Psoas muscle (tissue), 8 donors: Measurements from ENCODE around the gene GRID1. TPM values are rescaled to one million over a fixed set of nuclear protein-coding genes. Genes with fewer than 3 reads are reported as not detected.

Source experiments
- ATAC-seq, 4 donors: fragments of 200-7000 bp; cut with Tn5 transposase; one replicate each; pipeline ENCODE4 v1.9.1; 2020; ENCODE audit warnings: moderate library complexity in 3 of 4, mild to moderate bottlenecking in 2 of 4
- DNase-seq, 2 donors: peaks; one replicate each; pipeline ENCODE4 v3.0.0-alpha.2; 2020
- H3K27ac ChIP-seq: fragments of 200-600 bp; one replicate; pipeline ENCODE4 v1.8.0; 2022
- H3K27me3 ChIP-seq, 3 donors: fragments of 200-600 bp in 1 of 3; one replicate each; pipeline versions ENCODE4 v1.6.1 to v1.8.0; 2013 to 2022; ENCODE audit warnings: low read length in 2 of 3, mild to moderate bottlenecking in 2 of 3, moderate library complexity in 1 of 3; ENCODE audit not compliant: insufficient read depth in 3 of 3
- H3K36me3 ChIP-seq, 2 donors: fragments of 200-600 bp in 1 of 2; one replicate each; pipeline versions ENCODE4 v1.6.1 to v1.8.0; 2013 to 2022; ENCODE audit warnings: low read depth in 1 of 2, mild to moderate bottlenecking in 1 of 2, moderate library complexity in 1 of 2; ENCODE audit not compliant: insufficient read depth in 1 of 2
- H3K4me1 ChIP-seq: fragments of 200-600 bp; one replicate; pipeline ENCODE4 v1.8.0; 2022
- H3K4me3 ChIP-seq: fragments of 200-600 bp; one replicate; pipeline ENCODE4 v1.8.0; 2022; ENCODE audit warnings: mild to moderate bottlenecking
- H3K9me3 ChIP-seq: fragments of 200-600 bp; one replicate; pipeline ENCODE4 v1.8.0; 2022
- WGBS, 3 donors: extraction: QIAGEN DNeasy Blood & Tissue Kit; methylation state at CpG; one replicate each; pipeline versions ENCODE4 v1.1.6 to v1.1.7; 2013; 5-methylcytosine and 5-hydroxymethylcytosine counted together
- intact Hi-C, 2 donors: fragments of 100-400 bp; cut with DNase I; formaldehyde crosslinking; loops; one replicate each; pipeline versions ENCODE4 v1.11.0 to v1.14.2; 2022
- polyA plus RNA-seq, 3 donors: library from polyadenylated mRNA; stranded (reverse); fragments of 200-250 nt; gene quantifications; one replicate each; pipeline ENCODE4 v1.2.3, GENCODE V29; 2013
- total RNA-seq, 4 donors: library from RNA; stranded (reverse); fragmentation: NEBNext Ultra II Directional in 2 of 4; extraction: Animal tissue kit (Norgen Biotek cat#: 25700) in 2 of 4; gene quantifications; one replicate each; pipeline versions ENCODE4 v1.2.1 to v1.2.4, GENCODE V29; 2021 to 2023
- TF ChIP-seq, protein P1 (sequence below): fragments of 200-600 bp; IDR thresholded peaks from one replicate; pipeline ENCODE4 v1.8.0; 2022; ENCODE audit warnings: antibody characterized with exemption
- donor health status: healthy with polysubstance abuse.
- donor health status: DM: no; HTN: no; CAD: no; lungs with moderate emphysema.
- donor health status: Bipolar disorder and iron deficiency.
- donor health status: healthy.
- donor health status: DM: yes; HTN: yes; CAD: no.
- donor health status: DM: no; HTN: no; CAD: no.
- donor health status: DM: no; HTN: no; CAD: no.
- donor health status: DM: yes; HTN: yes; CAD: no.

GRID1 gene
- total and polyA plus RNA-seq, 7 donors: 0.17 to 0.56 (median 0.24) TPM

DNA sequence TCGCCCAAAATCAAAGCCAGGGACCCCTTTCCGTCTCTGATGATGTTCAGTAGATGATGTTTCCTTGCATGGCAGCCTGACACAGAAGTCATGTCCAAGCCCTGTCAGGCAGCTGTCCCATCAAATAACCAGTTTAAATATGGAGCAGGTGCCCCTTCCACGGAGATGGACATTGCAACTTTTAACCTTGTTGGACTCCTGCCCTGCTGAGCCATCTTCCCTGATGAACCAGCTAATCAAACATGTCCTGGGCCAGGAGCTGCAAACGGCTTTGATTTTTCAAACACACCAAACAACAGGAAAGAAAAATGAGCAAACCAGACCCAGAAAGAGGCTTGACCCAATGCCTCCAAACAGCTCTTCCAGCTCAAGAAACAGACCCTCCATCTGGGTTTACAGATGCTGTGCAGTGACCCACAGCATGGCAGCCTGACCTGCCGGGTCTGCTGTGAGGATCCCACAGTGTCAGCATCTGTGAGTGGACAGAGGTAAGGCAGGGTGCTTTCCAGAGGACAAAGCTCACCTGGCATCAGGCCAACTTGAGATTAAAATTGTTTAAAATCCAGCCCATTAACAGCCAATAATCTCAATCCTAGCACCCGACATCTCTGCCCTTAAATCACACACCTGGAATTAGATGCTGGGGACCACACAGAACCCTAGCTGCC lies 372.6 kb downstream of the GRID1 start:
- DNase-seq: no peak
- no peaks in the 10 kb centered on the region for H3K9me3 ChIP-seq
- 47 to 58% (median 50%) methylated on average over 6 of the region's 6 CpGs for WGBS, 3 donors
- no peak overlapping the region for H3K4me3 ChIP-seq
- no peak overlapping the region for H3K27ac ChIP-seq
- TF ChIP-seq, protein P1, sequence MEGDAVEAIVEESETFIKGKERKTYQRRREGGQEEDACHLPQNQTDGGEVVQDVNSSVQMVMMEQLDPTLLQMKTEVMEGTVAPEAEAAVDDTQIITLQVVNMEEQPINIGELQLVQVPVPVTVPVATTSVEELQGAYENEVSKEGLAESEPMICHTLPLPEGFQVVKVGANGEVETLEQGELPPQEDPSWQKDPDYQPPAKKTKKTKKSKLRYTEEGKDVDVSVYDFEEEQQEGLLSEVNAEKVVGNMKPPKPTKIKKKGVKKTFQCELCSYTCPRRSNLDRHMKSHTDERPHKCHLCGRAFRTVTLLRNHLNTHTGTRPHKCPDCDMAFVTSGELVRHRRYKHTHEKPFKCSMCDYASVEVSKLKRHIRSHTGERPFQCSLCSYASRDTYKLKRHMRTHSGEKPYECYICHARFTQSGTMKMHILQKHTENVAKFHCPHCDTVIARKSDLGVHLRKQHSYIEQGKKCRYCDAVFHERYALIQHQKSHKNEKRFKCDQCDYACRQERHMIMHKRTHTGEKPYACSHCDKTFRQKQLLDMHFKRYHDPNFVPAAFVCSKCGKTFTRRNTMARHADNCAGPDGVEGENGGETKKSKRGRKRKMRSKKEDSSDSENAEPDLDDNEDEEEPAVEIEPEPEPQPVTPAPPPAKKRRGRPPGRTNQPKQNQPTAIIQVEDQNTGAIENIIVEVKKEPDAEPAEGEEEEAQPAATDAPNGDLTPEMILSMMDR: no peak
- intact Hi-C loops: loop anchor here (2.0 to 10.0 kb wide), 2 partner anchors 371 to 383 kb away; partner anchors contain the start of gene GRID1 (in 1 of the 2)
- no peak for ATAC-seq
- no peaks in the 10 kb centered on the region for H3K27me3 ChIP-seq
- no peaks in the 10 kb centered on the region for H3K36me3 ChIP-seq
- no peaks in the 10 kb centered on the region for H3K4me1 ChIP-seq

DNA sequence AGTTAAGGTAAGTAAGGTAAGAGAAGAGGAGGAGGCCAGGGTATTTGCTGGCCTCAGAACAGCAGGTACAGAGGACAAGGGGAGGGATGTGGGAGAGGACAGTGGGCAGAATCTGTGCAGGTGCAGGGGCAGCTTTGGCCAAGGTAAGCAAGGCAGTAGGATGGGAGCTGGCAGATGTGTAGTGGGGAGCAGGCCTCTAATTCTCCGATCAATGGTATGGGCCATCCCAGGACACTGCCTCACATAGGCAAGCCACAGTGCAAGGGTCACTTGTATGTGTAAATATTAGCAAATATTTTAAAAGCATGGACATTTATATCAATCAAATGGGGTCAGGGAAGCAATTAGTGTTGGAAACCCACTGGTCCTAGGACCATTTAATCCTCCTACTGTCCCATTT lies 373.5 kb downstream of the GRID1 start:
- H3K36me3 ChIP-seq: no peaks in the 10 kb centered on the region
- H3K27me3 ChIP-seq: no peaks in the 10 kb centered on the region
- H3K4me1 ChIP-seq: no peaks in the 10 kb centered on the region
- intact Hi-C loops: loop anchor here in 1 of 2 donors (10.0 kb wide), 1 partner anchor 372 kb away; the partner anchor contains the start of gene GRID1
- TF ChIP-seq, protein P1: no peak
- WGBS, 3 donors: 93 to 100% (median 95%) methylated on average over 1 of the region's 1 CpG
- DNase-seq: no peak
- no peak for ATAC-seq
- H3K9me3 ChIP-seq: no peaks in the 10 kb centered on the region
- H3K4me3 ChIP-seq: no peak overlapping the region
- no peak overlapping the region for H3K27ac ChIP-seq

DNA sequence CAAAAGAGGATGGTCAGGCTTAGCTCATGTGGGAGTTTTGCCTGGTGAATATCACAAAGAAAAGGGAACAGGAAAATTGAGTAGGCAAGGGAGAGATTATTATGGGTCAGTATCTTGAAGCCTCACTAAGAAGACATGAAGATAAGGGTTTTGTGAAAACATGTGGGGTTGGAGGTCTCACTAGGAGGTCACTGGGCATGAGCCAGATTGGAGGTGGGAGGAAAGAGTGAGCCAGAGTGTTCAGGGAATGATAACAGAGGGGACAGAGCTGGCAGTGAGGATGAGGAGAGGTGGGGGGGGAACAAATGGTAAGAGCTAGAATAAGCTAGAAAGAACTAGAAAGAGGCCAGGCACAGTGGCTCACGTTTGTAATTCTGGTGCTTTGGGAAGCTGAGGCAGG lies 374.3 kb downstream of the GRID1 start:
- no peak for ATAC-seq
- WGBS, 3 donors: 53 to 85% (median 60%) methylated on average over 1 of the region's 1 CpG
- Histone ChIP-seq H3K27me3 (no peaks in the 10 kb centered on the region), H3K9me3 (no peaks in the 10 kb centered on the region), H3K4me3 (no peak overlapping the region), H3K4me1 (no peaks in the 10 kb centered on the region), H3K36me3 (no peaks in the 10 kb centered on the region), H3K27ac (no peak overlapping the region)
- TF ChIP-seq, protein P1: no peak
- intact Hi-C loops: loop anchor here in 1 of 2 donors (10.0 kb wide), 1 partner anchor 372 kb away; the partner anchor contains the start of gene GRID1
- DNase-seq: no peak

- DNase-seq (no peak), ATAC-seq (no peak)
- 69 to 78% (median 75%) methylated on average over 1 of the region's 1 CpG for WGBS, 3 donors
- TF ChIP-seq, protein P1: no peak
- H3K36me3 ChIP-seq: no peaks in the 10 kb centered on the region
- H3K4me1 ChIP-seq: no peaks in the 10 kb centered on the region
- no peak overlapping the region for H3K27ac ChIP-seq
- intact Hi-C loops: no loop called here
- H3K27me3 ChIP-seq: no peaks in the 10 kb centered on the region
- H3K9me3 ChIP-seq: no peaks in the 10 kb centered on the region
- no peak overlapping the region for H3K4me3 ChIP-seq
Observed at GRCh38 chr10:85986777-85987176, 379.8 kb downstream of the GRID1 start.

- ATAC-seq (no peak), DNase-seq (no peak)
- Histone ChIP-seq H3K4me3 (no peak overlapping the region), H3K27me3 (no peaks in the 10 kb centered on the region), H3K36me3 (no peaks in the 10 kb centered on the region), H3K9me3 (no peaks in the 10 kb centered on the region), H3K27ac (no peak overlapping the region), H3K4me1 (no peaks in the 10 kb centered on the region)
- 73 to 79% (median 75%) methylated on average over 6 of the region's 6 CpGs for WGBS, 3 donors
- TF ChIP-seq, protein P1: no peak
- intact Hi-C loops: no loop called here
Observed at GRCh38 chr10:85983051-85983450, 383.5 kb downstream of the GRID1 start.
